ENCODE results near the gene MRPL28.
"Not testable (repeated sequence)": the region's sequence is repeated elsewhere in the genome, so short reads cannot be mapped to it uniquely, and the experiment has no call there.

Gene MRPL28

GRCh38 chr16:373020-373598 lies 2.8 kb upstream of the MRPL28 start:
- DNase-seq (ENCODE audit: low read depth), result no peak

- no peak for DNase-seq (ENCODE audit: low read depth)
Measured at GRCh38 chr16:372302-372983, 2.1 kb upstream of the MRPL28 start.

- no peak for DNase-seq (ENCODE audit: low read depth)
Measured at GRCh38 chr16:371515-372301, 1.4 kb upstream of the MRPL28 start.

GRCh38 chr16:370979-371514 lies 709 bp upstream of the MRPL28 start:
- no peak for DNase-seq (ENCODE audit: low read depth)

- DNase-seq (ENCODE audit: low read depth), result no peak
Measured at GRCh38 chr16:369866-370436, 387 bp downstream of the MRPL28 start.

GRCh38 chr16:369275-369865 lies 968 bp downstream of the MRPL28 start:
- no peak for DNase-seq (ENCODE audit: low read depth)

GRCh38 chr16:368388-369158 lies 1.8 kb downstream of the MRPL28 start:
- DNase-seq (ENCODE audit: low read depth), result no peak

- no peak for DNase-seq (ENCODE audit: low read depth)
Measured at GRCh38 chr16:367333-367903, 2.9 kb downstream of the MRPL28 start.

GRCh38 chr16:366476-366875 lies 3.9 kb downstream of the MRPL28 start:
- DNase-seq (ENCODE audit: low read depth), result no peak

- no peak for DNase-seq (ENCODE audit: low read depth)
Measured at GRCh38 chr16:364595-365491, 5.5 kb downstream of the MRPL28 start.

- no peak for DNase-seq (ENCODE audit: low read depth)
Measured at GRCh38 chr16:363766-364490, 6.4 kb downstream of the MRPL28 start.

- DNase-seq (ENCODE audit: low read depth), result no peak
Measured at GRCh38 chr16:363110-363765, 7.1 kb downstream of the MRPL28 start.

GRCh38 chr16:362702-362999 lies 7.7 kb downstream of the MRPL28 start:
- DNase-seq (ENCODE audit: low read depth), result not testable (repeated sequence)

GRCh38 chr16:361872-362701 lies 8.3 kb downstream of the MRPL28 start:
- peak; percentile 43 for DNase-seq (ENCODE audit: low read depth)

- DNase-seq (ENCODE audit: low read depth), result no peak
Measured at GRCh38 chr16:361341-361871, 8.9 kb downstream of the MRPL28 start.

GRCh38 chr16:360698-361336 lies 9.5 kb downstream of the MRPL28 start:
- DNase-seq (ENCODE audit: low read depth), result no peak

All from fibroblast of the conjunctiva (primary cell).